Measurements from ENCODE around the gene LAMA3.

DNA sequence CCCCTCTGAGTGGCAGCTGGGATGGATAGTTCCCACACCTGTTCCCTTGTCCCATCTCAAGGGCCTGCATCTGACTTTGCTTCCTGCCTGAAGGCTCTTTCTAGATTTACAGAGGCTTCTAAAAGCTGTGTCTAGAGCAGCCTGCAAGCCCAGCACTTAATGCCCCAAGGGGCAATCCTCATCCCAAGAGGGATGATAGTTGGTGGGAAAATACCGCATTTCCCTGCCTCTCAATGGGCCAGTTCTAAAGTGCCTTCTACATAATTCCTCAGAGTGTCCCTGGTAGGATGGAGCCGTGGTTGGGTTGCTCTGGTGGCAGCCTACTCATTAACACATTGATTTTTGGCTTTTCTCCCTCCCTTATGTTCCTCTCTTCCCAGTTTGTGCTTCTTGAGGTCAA, 29.5 kb downstream of the LAMA3 start:
- TF ChIP-seq CTCF (IDR thresholded peaks at IDR 0.05) (no peak), POLR2A (IDR thresholded peaks at IDR 0.05) (no peak), POLR2AphosphoS5 (IDR thresholded peaks at IDR 0.05; ENCODE audit: insufficient read depth in 1 of 2, low read depth in 1 of 2) (no peak)
